NT2/D1 (cell line): ENCODE results near the gene TRRAP.

ENCODE experiments used
- DNase-seq: peaks from one replicate; pipeline ENCODE4 v3.0.0-alpha.2; 2011; ENCODE audit warnings: low read depth, low spot score
- H3K27me3 ChIP-seq: 2 replicates; pipeline ENCODE4 v1.6.0; 2011; ENCODE audit warnings: mild to moderate bottlenecking; ENCODE audit not compliant: insufficient read length, insufficient read depth
- H3K36me3 ChIP-seq: 2 replicates; pipeline ENCODE4 v1.6.1; 2011; ENCODE audit warnings: mild to moderate bottlenecking, low read length, mixed read lengths; ENCODE audit not compliant: insufficient read depth, insufficient read length
- H3K4me1 ChIP-seq: 2 replicates; pipeline ENCODE4 v1.5.1; 2011; ENCODE audit not compliant: insufficient read depth, insufficient read length
- H3K4me3 ChIP-seq: 2 replicates; pipeline ENCODE4 v1.5.1; 2011; ENCODE audit warnings: low read depth; ENCODE audit not compliant: insufficient read length
- H3K9ac ChIP-seq: 2 replicates; pipeline ENCODE4 v1.6.0; 2011; ENCODE audit warnings: low read depth; ENCODE audit not compliant: insufficient read length
- H3K9me3 ChIP-seq: 2 replicates; pipeline ENCODE4 v1.5.1; 2011; ENCODE audit warnings: mild to moderate bottlenecking, low read length; ENCODE audit not compliant: insufficient read depth
- SUZ12 ChIP-seq: IDR thresholded peaks from 2 replicates; pipeline ENCODE4 v1.6.1; 2011; ENCODE audit not compliant: insufficient read length, insufficient read depth; ENCODE audit errors: extremely low read depth
- YY1 ChIP-seq: IDR thresholded peaks from 2 replicates; pipeline ENCODE4 v1.6.1; 2011; ENCODE audit not compliant: insufficient read length, insufficient read depth
- ZNF274 ChIP-seq: IDR thresholded peaks from 2 replicates; pipeline ENCODE4 v1.6.1; 2011; ENCODE audit warnings: mild to moderate bottlenecking, low read depth, low read length

TRRAP gene

DNA sequence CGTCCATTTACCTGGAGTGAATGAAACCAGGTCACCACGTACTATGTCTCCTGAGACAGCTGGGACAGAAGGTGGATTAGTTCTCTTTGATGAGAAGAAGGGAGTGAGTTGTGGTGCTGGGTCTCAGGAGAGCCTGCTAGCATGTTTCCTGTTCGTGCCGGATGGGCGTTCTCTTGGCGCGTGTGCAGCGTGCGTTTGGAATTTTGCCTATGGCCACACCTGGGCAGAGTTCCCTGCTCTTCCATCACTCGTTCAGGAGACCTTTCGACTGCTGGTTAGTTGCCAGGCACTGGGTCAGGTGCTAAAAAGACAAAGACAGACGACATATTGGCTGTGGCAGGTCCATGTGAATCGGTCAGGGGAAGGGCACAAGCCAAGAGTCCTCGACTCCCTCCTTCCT lies 90.3 kb downstream of the TRRAP start:
- Histone ChIP-seq H3K9me3 (no peaks in the 10 kb centered on the region), H3K36me3 (peaks cover 83% of the 10 kb centered on the region), H3K4me1 (no peaks in the 10 kb centered on the region), H3K27me3 (no peaks in the 10 kb centered on the region), H3K4me3 (no peak overlapping the region), H3K9ac (no peak overlapping the region)
- no peak for TF ChIP-seq ZNF274
- TF ChIP-seq YY1, result no peak
- TF ChIP-seq SUZ12, result no peak
- no peak for DNase-seq

DNA sequence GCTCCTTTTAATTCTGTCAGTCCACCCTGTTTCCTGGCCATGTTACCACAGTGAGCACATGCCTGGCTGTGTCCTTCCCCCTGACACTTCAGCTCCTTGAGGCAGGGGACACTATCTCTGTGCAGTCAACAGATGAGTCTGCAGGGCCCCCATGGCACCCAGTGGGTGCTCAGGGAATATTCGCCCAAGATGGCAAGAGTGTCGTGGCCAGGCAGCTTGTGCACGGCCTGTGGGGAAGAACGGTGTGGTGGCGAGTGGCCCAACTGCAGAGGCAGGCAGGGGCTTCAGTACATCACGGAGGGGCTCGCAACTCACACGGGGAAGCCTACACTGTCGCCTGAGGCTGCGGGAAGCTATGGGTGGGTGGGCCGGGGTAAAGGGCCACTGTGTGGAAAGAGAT lies 91.1 kb downstream of the TRRAP start:
- no peak overlapping the region for H3K4me3 ChIP-seq
- H3K4me1 ChIP-seq, result no peaks in the 10 kb centered on the region
- H3K36me3 ChIP-seq, result peaks cover 87% of the 10 kb centered on the region
- no peak overlapping the region for H3K9ac ChIP-seq
- no peaks in the 10 kb centered on the region for H3K27me3 ChIP-seq
- DNase-seq, result no peak
- TF ChIP-seq ZNF274 (no peak), YY1 (no peak), SUZ12 (no peak)
- H3K9me3 ChIP-seq, result no peaks in the 10 kb centered on the region

DNA sequence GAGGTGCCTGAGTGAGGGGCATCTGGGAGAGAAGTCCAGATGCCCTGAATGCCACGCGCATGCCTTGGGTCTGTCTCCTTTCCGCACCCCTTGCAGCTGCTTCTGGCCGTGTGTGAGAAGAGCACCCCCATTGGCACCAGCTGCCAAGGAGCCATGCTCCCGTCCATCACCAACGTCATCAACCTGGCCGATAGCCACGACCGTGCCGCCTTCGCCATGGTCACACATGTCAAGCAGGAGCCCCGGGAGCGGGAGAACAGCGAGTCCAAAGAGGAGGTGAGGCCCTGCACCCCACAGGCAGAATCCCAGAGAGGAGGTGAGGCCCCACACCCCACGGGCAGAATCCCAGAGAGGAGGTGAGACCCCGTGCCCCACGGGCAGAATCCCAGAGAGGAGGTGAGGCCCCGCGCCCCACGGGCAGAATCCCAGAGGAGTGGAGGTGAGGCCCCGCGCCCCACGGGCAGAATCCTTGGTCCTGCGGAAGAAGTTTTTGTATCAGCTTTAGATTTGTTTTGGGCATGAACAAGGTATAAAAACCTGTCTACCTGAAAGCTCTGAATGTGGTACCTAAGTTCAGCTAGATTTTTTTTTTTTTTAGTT lies 91.8 kb downstream of the TRRAP start:
- no peaks in the 10 kb centered on the region for H3K27me3 ChIP-seq
- TF ChIP-seq YY1 (no peak), SUZ12 (no peak), ZNF274 (no peak)
- no peak overlapping the region for H3K9ac ChIP-seq
- H3K36me3 ChIP-seq, result peaks cover 88% of the 10 kb centered on the region
- H3K4me1 ChIP-seq, result no peaks in the 10 kb centered on the region
- DNase-seq, result no peak
- no peaks in the 10 kb centered on the region for H3K9me3 ChIP-seq
- H3K4me3 ChIP-seq, result no peak overlapping the region

DNA sequence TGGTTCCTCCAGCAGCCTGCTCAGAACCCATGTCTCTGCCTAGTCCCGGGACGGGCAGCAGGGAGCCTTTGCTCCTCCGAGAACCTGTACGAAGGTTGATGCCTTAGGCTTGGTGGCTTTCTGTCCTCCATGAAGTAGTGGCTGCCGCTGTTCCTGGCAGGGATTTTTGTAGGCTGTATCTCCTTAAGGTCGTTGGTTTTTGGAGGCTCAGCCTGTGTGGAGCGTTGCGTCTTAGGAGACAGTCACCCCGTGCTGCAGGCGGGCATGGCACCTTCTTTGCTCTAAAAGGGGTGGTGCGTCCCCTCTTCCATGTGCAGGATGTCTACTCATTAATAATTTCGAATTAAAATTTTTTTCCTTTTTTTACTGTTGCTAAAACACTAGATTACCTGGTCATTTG lies 92.5 kb downstream of the TRRAP start:
- H3K9ac ChIP-seq, result no peak overlapping the region
- H3K4me1 ChIP-seq, result no peaks in the 10 kb centered on the region
- H3K27me3 ChIP-seq, result no peaks in the 10 kb centered on the region
- no peak overlapping the region for H3K4me3 ChIP-seq
- no peak for DNase-seq
- TF ChIP-seq SUZ12, result no peak
- TF ChIP-seq ZNF274, result no peak
- no peak for TF ChIP-seq YY1
- peaks cover 90% of the 10 kb centered on the region for H3K36me3 ChIP-seq
- no peaks in the 10 kb centered on the region for H3K9me3 ChIP-seq

DNA sequence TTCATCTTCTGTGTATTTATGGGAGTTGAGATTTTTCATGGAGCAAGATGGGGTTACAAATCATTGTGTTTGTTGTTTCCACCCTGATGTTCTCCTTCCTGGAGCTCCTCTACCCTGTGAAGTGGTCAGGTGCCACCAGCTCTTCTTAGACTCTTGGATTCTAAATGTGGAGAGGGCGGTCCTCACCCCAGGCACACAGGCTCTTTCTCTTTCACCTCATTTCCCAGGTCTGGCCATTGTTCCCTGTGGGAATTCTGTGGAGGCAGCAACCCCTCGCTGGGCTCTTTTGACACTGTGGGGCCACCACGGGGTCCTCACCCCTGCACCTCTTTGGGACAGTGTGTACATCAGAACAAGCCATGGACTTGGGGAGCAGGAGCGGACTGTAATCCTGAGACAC lies 95.9 kb downstream of the TRRAP start:
- Histone ChIP-seq H3K36me3 (peaks cover 97% of the 10 kb centered on the region), H3K9me3 (no peaks in the 10 kb centered on the region), H3K4me1 (no peaks in the 10 kb centered on the region), H3K9ac (no peak overlapping the region), H3K4me3 (no peak overlapping the region), H3K27me3 (no peaks in the 10 kb centered on the region)
- DNase-seq, result no peak
- TF ChIP-seq SUZ12 (no peak), ZNF274 (no peak), YY1 (no peak)

DNA sequence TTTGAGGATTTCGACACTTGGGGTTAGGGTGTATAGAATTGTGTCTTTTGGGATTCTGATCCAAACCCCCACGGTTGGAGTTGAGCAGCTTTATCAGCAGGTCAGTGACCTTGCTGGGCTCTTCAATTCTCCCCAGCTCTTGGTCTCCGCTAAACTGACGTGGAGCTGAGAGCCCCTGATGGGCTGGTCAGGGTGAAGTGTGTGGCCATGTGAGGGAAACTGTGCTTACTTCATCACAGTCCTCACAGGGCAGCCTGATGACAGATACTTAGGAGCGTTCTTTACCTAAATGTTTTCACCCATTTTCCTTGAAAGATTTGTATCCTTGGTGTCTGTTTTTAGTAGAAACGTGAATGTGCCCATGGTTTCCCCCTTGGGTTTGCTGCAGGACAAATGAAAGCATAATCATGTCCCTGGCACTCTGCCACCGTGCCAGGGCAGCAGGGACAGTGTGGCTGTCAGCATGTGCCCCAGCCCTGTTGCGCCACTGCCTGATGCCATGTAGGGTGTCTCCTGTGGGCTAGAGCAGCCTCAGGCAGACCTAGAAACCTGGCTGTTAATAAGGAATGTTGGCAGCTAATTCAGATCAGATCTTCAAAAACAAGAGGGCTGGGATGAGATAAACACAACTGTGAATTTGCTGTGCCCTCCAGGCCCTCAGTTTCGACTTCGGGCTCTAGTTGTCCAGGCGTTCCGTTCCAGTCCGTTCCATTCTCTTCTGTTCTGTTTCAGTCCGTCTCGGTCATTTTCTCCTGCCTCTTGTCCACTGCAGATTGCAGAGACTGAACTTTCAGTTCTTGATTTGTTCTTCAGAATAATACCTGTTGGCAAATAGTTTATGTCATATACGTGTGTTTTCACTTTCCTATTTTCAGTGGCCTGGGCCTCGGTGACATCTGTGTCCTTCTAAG lies 96.8 kb downstream of the TRRAP start:
- Histone ChIP-seq H3K27me3 (no peaks in the 10 kb centered on the region), H3K9ac (no peak overlapping the region), H3K4me1 (no peaks in the 10 kb centered on the region), H3K36me3 (peaks cover 96% of the 10 kb centered on the region), H3K9me3 (no peaks in the 10 kb centered on the region), H3K4me3 (no peak overlapping the region)
- no peak for DNase-seq
- TF ChIP-seq SUZ12 (no peak), YY1 (no peak), ZNF274 (no peak)

DNA sequence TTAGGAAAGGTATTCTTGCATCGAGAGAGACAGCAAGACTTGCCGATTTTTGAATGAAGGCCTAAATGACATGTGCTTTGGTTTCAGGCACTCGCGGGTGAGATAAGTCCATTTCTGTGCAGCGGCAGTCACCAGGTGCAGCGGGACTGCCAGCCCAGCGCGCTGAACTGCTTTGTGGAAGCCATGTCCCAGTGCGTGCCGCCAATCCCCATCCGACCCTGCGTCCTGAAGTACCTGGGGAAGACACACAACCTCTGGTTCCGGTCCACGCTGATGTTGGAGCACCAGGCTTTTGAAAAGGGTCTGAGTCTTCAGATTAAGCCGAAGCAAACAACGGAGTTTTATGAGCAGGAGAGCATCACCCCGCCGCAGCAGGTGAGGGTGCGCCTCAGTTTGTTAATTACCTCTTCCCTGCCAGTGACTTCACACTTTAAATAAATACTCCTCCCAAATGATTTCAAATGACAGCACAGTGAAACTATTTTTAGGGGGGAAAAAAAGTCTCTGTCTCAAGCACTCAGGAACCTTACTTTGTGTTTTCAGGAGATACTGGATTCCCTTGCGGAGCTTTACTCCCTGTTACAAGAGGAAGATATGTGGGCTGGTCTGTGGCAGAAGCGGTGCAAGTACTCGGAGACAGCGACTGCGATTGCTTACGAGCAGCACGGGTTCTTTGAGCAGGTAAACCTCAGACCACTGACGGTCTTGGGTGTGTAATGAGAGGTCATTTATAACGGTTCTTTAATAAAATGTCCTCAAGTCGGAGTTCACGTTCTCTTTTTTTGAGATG lies 98.3 kb downstream of the TRRAP start:
- H3K9me3 ChIP-seq, result no peaks in the 10 kb centered on the region
- TF ChIP-seq SUZ12 (no peak), ZNF274 (no peak), YY1 (no peak)
- H3K4me3 ChIP-seq, result no peak overlapping the region
- H3K36me3 ChIP-seq, result peaks cover 94% of the 10 kb centered on the region
- no peaks in the 10 kb centered on the region for H3K4me1 ChIP-seq
- H3K9ac ChIP-seq, result no peak overlapping the region
- no peaks in the 10 kb centered on the region for H3K27me3 ChIP-seq
- DNase-seq, result no peak
